GM11168 (cell line): Measurements from ENCODE around the gene PHACTR2.

Experiments used
- in situ Hi-C: fragments of 300-500 bp; cut with MboI; formaldehyde crosslinking; loops from one replicate; pipeline ENCODE4 v1.12.0; 2022; ENCODE audit warnings: low sequenced_read_pairs; ENCODE audit not compliant: unreplicated experiment

PHACTR2 gene

GRCh38 chr6:143802833-143803565, 125.2 kb downstream of the PHACTR2 start:
- in situ Hi-C loops = no loop called here

GRCh38 chr6:143803769-143804568, 126.2 kb downstream of the PHACTR2 start:
- in situ Hi-C loops = no loop called here

- in situ Hi-C loops = no loop called here
These were observed 127.1 kb downstream of the PHACTR2 start for GRCh38 chr6:143804835-143805239.

GRCh38 chr6:143806282-143807102, 128.7 kb downstream of the PHACTR2 start:
- in situ Hi-C loops = no loop called here

GRCh38 chr6:143807103-143807772, 129.5 kb downstream of the PHACTR2 start:
- in situ Hi-C loops = no loop called here

GRCh38 chr6:143810745-143811144, 133.0 kb downstream of the PHACTR2 start:
- in situ Hi-C loops = no loop called here

GRCh38 chr6:143811501-143812157, 133.9 kb downstream of the PHACTR2 start:
- in situ Hi-C loops = no loop called here

GRCh38 chr6:143817621-143818020, 139.9 kb downstream of the PHACTR2 start:
- in situ Hi-C loops = no loop called here

- in situ Hi-C loops = no loop called here
These were observed 143.6 kb downstream of the PHACTR2 start for GRCh38 chr6:143821359-143821758.

GRCh38 chr6:143822584-143823024, 144.8 kb downstream of the PHACTR2 start:
- in situ Hi-C loops = no loop called here

- in situ Hi-C loops = no loop called here
These were observed 145.8 kb downstream of the PHACTR2 start for GRCh38 chr6:143823548-143823947.

- in situ Hi-C loops = no loop called here
These were observed 150.8 kb downstream of the PHACTR2 start for GRCh38 chr6:143828572-143828971.

- in situ Hi-C loops = no loop called here
These were observed 158.4 kb downstream of the PHACTR2 start for GRCh38 chr6:143836150-143836549.

GRCh38 chr6:143838395-143838794, 160.6 kb downstream of the PHACTR2 start:
- in situ Hi-C loops = no loop called here

GRCh38 chr6:143839196-143839595, 161.4 kb downstream of the PHACTR2 start:
- in situ Hi-C loops = no loop called here

GRCh38 chr6:143840595-143841265, 163.0 kb downstream of the PHACTR2 start:
- in situ Hi-C loops = no loop called here

GRCh38 chr6:143842461-143842901, 164.7 kb downstream of the PHACTR2 start:
- in situ Hi-C loops = no loop called here

- in situ Hi-C loops = no loop called here
These were observed 165.3 kb downstream of the PHACTR2 start, which contains the start of gene LTV1 for GRCh38 chr6:143842902-143843676. Gene LTV1 (plus strand): TSS chr6:143843338. CDS start chr6:143843478, 140 bp downstream.
